ENCODE results near the gene LRG1. TPM values are rescaled to one million over a fixed set of nuclear protein-coding genes. Genes with fewer than 3 reads are reported as not detected.

Gene LRG1
- total and polyA plus RNA-seq, 2 experiments from 2014 or later = 0.21 to 0.45 TPM

DNA sequence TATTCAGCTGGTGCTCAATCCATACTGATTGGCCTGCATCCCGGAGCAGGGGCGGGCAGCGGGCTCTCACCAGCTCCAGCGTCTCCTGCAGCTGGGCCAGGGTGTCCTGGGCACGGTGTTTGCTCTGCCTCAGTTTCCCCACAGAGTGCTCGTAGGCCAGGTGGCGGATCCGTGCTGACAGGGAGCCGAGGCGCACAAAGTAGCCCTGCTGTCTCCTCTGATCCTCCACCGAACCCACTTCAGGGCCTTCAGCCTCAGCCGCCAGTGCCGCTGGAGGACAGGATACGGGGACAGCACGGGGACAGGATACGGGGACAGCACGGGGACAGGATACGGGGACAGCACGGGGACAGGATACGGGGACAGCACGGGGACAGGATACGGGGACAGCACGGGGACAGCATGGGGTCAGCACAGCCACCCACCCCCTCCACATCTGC is 14.3 kb downstream of the LRG1 start:
- Histone ChIP-seq H3K27ac (ENCODE audit: low read depth) (no peak overlapping the region), H3K9me2 (ENCODE audit: insufficient read depth) (no peaks in the 10 kb centered on the region), H4K20me1 (replicated peaks; ENCODE audit: insufficient read depth) (no peaks in the 10 kb centered on the region; the same call in 1 of the 2 replicates), H3K4me2 (no peak overlapping the region), H3K4me3 (no peak overlapping the region), H3F3A (replicated peaks; ENCODE audit: low read depth) (no peaks in the 10 kb centered on the region), H3K27me3 (ENCODE audit: insufficient read depth) (0 out of 2 replicates have a peak, but pooled peaks cover 6% of the 10 kb centered on the region), H3K4me1 (ENCODE audit: insufficient read depth) (no peaks in the 10 kb centered on the region), H3K79me2 (replicated peaks; ENCODE audit: insufficient read depth) (no peaks in the 10 kb centered on the region), H3K36me3 (ENCODE audit: insufficient read depth) (no peaks in the 10 kb centered on the region), H2AFZ (no peak overlapping the region)
- Mint-ChIP-seq H3K4me1 (no peaks in the 10 kb centered on the region), H3K4me3 (no peak overlapping the region), H3K27me3 (ENCODE audit: insufficient read depth, low read depth, poor library complexity) (peaks cover 12% of the 10 kb centered on the region), H3K9me3 (no peaks in the 10 kb centered on the region), H3K27ac (no peak overlapping the region), H3K36me3 (ENCODE audit: low read depth) (no peaks in the 10 kb centered on the region)
- ATAC-seq = no peak; the same call in 2 of the 3 replicates
- DNase-seq (ENCODE audit: low spot score) = no peak
- TF ChIP-seq CTCF (conservative IDR thresholded peaks at IDR 0.05; ENCODE audit: low read depth in 2 of 2) = no peak
- TF ChIP-seq REST (IDR thresholded peaks at IDR 0.05; ENCODE audit: unreplicated experiment) = no peak
- TF ChIP-seq EZH2 (IDR thresholded peaks at IDR 0.05; ENCODE audit: low read depth, unreplicated experiment) = no peak
- TF ChIP-seq, protein P1, sequence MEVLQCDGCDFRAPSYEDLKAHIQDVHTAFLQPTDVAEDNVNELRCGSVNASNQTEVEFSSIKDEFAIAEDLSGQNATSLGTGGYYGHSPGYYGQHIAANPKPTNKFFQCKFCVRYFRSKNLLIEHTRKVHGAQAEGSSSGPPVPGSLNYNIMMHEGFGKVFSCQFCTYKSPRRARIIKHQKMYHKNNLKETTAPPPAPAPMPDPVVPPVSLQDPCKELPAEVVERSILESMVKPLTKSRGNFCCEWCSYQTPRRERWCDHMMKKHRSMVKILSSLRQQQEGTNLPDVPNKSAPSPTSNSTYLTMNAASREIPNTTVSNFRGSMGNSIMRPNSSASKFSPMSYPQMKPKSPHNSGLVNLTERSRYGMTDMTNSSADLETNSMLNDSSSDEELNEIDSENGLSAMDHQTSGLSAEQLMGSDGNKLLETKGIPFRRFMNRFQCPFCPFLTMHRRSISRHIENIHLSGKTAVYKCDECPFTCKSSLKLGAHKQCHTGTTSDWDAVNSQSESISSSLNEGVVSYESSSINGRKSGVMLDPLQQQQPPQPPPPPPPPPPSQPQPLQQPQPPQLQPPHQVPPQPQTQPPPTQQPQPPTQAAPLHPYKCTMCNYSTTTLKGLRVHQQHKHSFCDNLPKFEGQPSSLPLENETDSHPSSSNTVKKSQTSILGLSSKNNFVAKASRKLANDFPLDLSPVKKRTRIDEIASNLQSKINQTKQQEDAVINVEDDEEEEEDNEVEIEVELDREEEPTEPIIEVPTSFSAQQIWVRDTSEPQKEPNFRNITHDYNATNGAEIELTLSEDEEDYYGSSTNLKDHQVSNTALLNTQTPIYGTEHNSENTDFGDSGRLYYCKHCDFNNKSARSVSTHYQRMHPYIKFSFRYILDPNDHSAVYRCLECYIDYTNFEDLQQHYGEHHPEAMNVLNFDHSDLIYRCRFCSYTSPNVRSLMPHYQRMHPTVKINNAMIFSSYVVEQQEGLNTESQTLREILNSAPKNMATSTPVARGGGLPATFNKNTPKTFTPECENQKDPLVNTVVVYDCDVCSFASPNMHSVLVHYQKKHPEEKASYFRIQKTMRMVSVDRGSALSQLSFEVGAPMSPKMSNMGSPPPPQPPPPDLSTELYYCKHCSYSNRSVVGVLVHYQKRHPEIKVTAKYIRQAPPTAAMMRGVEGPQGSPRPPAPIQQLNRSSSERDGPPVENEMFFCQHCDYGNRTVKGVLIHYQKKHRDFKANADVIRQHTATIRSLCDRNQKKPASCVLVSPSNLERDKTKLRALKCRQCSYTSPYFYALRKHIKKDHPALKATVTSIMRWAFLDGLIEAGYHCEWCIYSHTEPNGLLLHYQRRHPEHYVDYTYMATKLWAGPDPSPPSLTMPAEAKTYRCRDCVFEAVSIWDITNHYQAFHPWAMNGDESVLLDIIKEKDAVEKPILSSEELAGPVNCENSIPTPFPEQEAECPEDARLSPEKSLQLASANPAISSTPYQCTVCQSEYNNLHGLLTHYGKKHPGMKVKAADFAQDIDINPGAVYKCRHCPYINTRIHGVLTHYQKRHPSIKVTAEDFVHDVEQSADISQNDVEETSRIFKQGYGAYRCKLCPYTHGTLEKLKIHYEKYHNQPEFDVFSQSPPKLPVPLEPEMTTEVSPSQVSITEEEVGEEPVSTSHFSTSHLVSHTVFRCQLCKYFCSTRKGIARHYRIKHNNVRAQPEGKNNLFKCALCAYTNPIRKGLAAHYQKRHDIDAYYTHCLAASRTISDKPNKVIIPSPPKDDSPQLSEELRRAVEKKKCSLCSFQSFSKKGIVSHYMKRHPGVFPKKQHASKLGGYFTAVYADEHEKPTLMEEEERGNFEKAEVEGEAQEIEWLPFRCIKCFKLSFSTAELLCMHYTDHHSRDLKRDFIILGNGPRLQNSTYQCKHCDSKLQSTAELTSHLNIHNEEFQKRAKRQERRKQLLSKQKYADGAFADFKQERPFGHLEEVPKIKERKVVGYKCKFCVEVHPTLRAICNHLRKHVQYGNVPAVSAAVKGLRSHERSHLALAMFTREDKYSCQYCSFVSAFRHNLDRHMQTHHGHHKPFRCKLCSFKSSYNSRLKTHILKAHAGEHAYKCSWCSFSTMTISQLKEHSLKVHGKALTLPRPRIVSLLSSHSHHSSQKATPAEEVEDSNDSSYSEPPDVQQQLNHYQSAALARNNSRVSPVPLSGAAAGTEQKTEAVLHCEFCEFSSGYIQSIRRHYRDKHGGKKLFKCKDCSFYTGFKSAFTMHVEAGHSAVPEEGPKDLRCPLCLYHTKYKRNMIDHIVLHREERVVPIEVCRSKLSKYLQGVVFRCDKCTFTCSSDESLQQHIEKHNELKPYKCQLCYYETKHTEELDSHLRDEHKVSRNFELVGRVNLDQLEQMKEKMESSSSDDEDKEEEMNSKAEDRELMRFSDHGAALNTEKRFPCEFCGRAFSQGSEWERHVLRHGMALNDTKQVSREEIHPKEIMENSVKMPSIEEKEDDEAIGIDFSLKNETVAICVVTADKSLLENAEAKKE (CRISPR knock-in tag; IDR thresholded peaks at IDR 0.05) = no peak
- TF ChIP-seq POLR2AphosphoS5 (IDR thresholded peaks at IDR 0.05; ENCODE audit: low read depth) = no peak
- TF ChIP-seq ZNF331 (CRISPR knock-in tag; IDR thresholded peaks at IDR 0.05; ENCODE audit: low read depth) = no peak
- TF ChIP-seq NANOG (IDR thresholded peaks at IDR 0.05; ENCODE audit: borderline replicate concordance) = no peak
- TF ChIP-seq ZNF114 (CRISPR knock-in tag; IDR thresholded peaks at IDR 0.05) = no peak
- TF ChIP-seq STAT1 (IDR thresholded peaks at IDR 0.05; ENCODE audit: unreplicated experiment) = no peak
- no peak for TF ChIP-seq CREB1 (CRISPR knock-in tag; IDR thresholded peaks at IDR 0.05; ENCODE audit: low read depth)
- no peak for TF ChIP-seq JUNB (IDR thresholded peaks at IDR 0.05; ENCODE audit: unreplicated experiment)
- TF ChIP-seq EZH2phosphoT487 (IDR thresholded peaks at IDR 0.05; ENCODE audit: unreplicated experiment) = no peak
- no peak for TF ChIP-seq ETS1 (IDR thresholded peaks at IDR 0.05)

Data from GM23338 (cell line).